SK-MEL-5 (cell line): ENCODE data around the gene XKR7. TPM values are rescaled to one million over a fixed set of nuclear protein-coding genes. Genes with fewer than 3 reads are reported as not detected.
"Not testable (repeated sequence)": the region's sequence is repeated elsewhere in the genome, so short reads cannot be mapped to it uniquely, and the experiment has no call there.

Experiments used
- DNase-seq: peaks from one replicate; pipeline ENCODE4 v3.0.0-alpha.2; 2016; ENCODE audit warnings: low read depth, low spot score
- in situ Hi-C: cut with HindIII; loops from 2 replicates; pipeline ENCODE4 v1.10.0; 2016; ENCODE audit warnings: low sequenced_read_pairs, high pct_unique_total_duplicates, low pct_unique_long_range_greater_than_20kb
- polyA plus RNA-seq, 2 experiments: library from polyadenylated mRNA; depleted of rRNA; stranded (reverse); fragments of >200 nt; gene quantifications; 2 replicates each; pipeline ENCODE4 v1.2.3, GENCODE V29; 2015
- total RNA-seq: library from RNA; depleted of rRNA; stranded (reverse); fragments of >200 nt; shearing (Covaris generic); gene quantifications from 2 replicates; pipeline ENCODE4 v1.2.3, GENCODE V29; 2014; rRNA removed

The XKR7 gene, protein sequence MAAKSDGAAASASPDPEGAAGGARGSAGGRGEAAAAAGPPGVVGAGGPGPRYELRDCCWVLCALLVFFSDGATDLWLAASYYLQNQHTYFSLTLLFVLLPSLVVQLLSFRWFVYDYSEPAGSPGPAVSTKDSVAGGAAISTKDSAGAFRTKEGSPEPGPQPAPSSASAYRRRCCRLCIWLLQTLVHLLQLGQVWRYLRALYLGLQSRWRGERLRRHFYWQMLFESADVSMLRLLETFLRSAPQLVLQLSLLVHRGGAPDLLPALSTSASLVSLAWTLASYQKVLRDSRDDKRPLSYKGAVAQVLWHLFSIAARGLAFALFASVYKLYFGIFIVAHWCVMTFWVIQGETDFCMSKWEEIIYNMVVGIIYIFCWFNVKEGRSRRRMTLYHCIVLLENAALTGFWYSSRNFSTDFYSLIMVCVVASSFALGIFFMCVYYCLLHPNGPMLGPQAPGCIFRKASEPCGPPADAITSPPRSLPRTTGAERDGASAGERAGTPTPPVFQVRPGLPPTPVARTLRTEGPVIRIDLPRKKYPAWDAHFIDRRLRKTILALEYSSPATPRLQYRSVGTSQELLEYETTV
- total RNA-seq = 0.03 and 0.11 TPM in 2 replicates
- polyA plus RNA-seq (2015; cell fraction: cytosol; rRNA removed) = not detected in 2 replicates
- polyA plus RNA-seq (2015; cell fraction: nucleus; rRNA removed) = not detected in 2 replicates

DNA sequence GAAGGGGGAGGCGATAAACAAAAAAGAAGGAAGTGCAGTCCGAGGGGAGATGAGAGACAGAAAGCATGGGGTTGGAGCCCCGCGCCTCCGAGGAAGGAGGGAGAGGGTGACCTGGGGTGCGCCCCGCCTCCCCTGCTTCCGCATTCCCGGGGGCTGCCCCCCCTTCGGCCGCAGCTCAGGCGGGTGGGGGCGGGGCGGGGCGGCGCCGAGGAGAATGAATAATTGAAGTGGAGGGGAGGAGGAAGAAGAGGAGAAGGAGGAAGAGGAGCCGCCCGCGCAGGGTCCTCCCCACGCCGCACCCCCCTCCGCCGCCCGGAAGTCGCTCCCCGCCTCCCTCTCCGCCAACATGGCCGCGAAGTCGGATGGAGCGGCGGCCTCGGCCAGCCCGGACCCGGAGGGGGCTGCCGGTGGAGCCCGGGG, at the start of gene XKR7:
XKR7 (plus strand) TSS at position 322 of the 420 bp plus-strand sequence; CDS start at position 347, 25 bp downstream.
- in situ Hi-C loops = no loop called here
- no peak for DNase-seq

DNA sequence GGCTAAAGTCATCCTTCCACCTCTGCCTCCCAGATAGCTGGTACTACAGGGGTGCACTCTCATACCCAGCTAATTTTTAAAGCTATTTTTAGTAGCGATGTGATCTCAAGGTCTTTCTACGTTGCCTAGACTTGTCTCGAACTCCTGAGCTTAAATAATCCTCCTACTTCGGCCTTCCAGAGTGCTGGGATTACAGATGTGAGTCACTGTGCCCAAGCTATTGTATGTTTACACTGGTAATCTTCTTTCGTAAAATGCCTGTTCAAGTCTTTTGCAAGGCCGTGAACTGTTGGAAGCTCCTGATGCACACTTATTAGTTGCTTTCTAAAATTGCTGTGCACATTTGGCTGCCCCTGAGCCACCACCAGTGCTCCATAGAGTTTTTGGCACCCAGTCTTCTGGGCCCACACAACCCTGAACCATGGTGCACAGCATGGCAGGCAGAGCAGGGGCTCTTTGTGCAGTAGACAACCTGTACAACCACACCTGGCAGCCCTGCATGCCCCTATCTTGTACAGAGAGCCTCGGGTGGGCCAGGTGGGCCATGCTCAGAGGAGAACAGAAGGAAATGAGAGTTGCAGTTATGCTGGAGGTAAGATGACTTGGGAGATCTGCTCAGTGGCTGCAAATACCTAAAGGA, 49.4 kb upstream of the XKR7 start:
- in situ Hi-C loops = no loop called here
- DNase-seq = no peak

DNA sequence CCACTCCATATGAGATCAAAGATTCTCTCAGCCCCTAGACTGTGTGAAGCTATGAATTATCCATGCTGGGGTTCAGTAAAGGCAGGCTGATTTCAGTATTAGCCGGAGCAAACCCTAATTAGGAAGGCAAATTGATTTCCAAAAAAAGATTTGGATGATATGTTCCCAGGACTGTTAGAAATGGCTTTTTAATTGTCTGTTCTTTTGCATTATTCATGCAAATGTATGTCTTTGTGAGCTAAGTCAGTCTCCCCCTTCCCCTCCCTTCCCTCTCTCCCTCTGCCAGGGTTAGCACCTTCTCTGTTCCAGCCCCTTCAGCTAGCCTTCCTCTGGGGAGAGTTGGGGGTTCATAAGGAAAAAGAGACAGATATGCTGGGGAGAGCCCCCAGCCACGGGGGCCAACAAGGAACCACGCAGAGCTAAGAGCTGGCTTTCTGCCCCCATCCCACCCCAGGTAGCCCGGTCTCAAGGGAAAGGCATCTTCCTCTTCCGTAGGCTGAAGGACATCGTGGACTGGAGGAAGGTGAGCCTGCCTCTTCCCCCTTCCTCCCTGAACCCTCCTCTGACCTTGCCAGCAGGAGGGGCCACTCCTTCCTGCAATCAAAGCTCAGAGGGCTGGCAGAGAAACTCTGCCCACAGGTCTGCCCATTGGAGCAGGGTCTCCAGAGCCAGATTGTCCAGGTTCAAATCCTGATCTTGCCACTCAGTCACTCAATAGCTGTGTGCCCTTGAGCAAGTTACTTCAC, 48.4 kb upstream of the XKR7 start:
- in situ Hi-C loops = no loop called here
- no peak for DNase-seq

DNA sequence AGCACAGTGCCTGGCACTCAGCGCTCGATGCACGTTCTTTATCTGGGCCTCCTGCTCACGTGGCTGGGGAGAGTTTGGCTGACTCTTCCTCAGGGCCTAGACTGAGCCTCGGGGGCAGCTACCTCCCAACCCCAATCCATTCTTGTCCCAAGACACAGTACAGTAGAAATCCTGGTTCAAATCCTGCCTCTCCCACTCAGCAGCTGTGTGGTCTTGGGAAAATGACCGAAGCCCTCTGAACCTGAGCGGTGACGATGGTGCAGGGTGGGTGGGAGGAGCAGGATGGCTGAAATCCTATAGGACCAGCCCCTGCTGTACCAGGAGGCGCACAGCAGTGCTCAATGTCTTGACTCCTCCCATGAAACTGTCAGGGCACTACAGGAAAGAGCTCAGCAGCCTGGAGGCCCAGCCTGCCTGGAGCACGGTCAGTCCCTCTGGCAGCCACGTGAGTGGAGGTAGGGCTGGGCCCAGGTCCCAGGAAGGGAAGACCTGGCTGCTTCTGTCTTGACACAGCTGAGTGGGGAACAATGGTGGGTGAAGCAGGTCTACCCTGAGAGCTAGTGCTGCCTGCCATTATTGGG, 47.6 kb upstream of the XKR7 start:
- DNase-seq = no peak
- in situ Hi-C loops = no loop called here

DNA sequence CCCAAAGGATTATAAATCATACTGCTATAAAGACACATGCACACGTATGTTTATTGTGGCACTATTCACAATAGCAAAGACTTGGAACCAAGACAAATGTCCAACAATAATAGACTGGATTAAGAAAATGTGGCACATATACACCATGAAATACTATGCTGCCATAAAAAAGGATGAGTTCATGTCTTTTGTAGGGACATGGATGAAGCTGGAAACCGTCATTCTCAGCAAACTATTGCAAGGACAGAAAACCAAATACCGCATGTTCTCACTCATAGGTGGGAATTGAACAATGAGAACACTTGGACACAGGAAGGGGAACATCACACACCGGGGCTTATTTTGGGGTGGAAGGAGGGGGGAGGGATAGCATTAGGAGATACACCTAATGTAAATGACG, 46.5 kb upstream of the XKR7 start:
- in situ Hi-C loops, DNase-seq: not testable (repeated sequence)

DNA sequence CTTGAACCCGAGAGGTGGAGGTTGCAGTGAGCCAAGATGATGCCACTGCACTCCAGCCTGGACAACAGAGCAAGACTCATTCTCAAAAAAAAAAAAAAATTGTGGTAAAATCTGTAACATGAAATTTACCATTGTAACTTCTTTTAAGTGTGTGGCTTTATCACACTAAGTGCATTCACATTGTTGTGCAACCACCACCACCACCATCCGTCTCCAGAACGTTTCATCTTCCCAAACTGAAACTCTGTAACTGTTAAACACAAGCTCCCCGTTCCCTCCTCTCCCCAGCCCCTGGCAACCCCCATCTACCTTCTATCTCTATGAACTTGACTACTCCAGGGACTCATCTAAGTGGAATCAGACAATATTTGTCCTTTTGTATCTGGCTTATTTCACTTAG, 45.8 kb upstream of the XKR7 start:
- in situ Hi-C loops = no loop called here
- no peak for DNase-seq

DNA sequence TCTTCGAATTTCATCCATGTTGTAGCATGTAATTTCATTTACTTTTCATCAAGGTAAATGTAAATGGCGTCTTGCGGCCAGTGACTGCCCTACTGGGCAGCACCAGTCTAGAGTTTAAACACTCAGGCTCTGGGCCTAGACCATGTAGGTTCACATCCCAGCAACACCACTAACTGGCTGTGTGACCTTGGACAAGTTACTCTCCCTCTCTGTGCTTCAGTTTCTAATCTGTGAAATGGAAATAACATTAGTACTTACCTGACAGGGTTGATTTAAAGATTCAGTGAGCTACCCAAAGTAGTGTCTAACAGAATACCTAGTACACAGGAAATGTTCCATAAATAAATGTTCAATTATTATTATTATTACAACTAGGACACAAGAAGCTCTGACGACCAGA, 45.4 kb upstream of the XKR7 start:
- DNase-seq = no peak
- in situ Hi-C loops = no loop called here

DNA sequence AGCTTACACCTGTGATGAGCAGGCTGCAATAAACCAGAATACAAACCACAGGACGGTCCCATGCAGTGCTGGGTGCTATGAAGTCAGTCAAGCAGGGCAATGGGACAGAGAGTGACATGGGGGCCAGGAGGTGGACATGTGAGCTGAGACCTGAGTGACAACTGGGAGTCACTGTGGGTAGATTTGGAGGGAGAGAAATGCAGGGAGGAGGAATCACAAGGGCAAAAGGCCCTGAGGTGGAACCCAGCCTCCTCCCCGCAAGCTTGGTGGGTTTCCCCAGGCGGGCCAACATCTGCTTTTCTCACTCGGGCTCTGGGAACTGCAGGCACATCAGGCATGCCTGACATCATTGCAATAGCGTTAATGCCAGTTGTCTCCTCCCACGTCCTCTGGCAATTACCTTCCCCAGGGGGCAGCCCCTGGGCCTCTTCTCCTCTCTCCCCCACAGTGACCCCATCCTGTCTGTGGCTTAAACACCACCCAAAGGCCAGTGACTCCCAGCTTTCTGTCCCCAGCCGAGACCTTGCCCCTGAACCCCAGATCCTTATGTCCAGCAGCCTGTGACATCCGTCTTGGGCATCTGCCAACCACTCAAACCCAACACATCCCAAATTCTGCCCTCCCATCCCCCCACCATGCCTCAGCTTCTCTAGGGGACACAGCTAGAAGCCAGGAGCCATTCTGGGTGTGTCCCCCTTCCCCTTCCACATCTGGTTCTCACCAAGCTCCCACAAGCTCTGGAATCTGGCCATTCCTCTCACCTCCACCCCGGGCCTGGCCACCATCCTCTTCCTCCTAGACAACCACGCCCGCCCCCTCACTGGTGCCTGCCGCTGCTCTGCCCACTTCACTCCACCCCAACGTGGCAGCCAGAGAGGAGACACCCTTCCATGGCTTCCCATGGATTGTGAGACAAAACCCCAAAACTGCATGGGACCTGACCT, 44.3 kb upstream of the XKR7 start:
- DNase-seq = no peak
- in situ Hi-C loops = no loop called here

DNA sequence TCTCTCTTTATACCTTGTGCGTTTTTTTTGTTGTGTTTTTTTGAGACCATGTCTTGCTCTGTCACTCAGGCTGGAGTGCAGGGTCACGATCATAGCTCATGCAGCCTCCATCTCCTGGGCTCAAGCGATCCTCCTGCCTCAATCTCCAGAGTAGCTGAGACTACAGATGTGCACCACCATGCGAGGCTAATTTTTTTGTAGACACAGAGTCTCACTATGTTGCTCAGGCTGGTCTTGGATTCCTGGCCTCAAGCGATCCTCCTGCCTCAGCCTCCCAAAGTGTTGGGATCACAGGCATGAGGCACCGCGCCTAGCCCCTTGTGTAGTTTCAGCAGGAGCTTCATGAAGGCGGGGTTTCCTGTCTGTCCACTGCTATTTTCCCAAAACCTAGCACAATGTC, 43.4 kb upstream of the XKR7 start:
- in situ Hi-C loops = no loop called here
- no peak for DNase-seq

DNA sequence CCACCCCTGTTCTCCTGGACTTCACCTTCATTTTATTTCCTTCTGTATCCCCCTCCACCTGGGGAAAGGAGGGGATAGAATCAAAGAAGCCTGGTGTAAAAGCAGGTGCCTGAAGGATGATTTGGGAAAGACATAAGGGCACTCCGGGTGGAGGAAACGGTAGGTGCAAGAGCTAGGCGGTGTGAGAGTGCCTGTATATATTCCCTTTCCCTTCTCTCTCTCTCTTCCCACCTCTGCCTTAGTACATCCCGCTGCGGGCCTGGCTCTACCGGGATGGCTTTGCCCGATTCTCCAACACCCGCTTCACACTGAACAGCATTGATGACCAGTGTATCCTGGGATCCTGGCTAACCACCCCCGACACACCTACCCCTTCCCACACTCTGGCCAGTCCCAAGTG, 42.3 kb upstream of the XKR7 start:
- in situ Hi-C loops = no loop called here
- no peak for DNase-seq

DNA sequence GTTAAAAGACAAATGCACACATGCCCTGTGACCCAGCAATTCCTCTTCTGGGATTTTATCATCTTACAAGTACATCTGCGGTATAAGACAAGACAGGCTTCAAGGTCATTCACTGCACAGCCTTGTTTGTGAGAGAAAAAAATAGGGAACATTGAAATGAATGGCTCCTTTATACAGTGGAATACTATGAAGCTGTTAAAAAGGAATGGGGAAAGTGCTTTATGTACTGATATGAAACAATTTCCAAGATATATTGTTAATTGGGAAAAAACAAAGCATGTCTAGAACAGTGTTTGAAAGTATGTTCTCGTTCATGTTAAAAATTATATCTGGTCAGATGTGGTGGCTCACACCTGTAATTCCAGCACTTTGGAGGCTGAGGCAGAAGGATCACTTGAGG, 41.5 kb upstream of the XKR7 start:
- no peak for DNase-seq
- in situ Hi-C loops = no loop called here

DNA sequence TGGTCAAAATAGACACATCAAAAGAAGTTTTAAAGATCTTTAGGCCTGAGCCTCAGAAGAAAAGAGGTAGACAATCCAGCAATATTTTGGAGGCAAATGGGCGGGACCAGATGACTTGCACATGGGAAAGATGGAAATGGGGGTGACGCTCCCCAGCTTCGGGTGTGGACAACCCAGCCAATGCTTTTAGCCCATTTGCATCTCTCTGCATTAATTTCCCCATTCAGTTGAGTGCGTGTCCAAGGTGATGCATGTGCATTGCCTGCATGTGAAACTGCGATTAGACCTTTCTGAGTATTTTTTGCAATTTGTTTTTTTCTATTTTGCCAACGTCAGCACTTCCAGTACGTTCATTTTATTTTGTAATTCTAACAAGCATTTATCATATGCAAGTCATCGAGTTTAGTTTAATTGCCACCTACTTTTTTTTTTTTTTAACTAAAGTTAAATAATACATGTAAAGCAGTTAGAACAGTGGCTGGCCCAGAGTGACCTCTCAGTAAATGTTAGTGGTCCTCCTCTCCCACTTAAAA, 40.3 kb upstream of the XKR7 start:
- in situ Hi-C loops = no loop called here
- DNase-seq = no peak

DNA sequence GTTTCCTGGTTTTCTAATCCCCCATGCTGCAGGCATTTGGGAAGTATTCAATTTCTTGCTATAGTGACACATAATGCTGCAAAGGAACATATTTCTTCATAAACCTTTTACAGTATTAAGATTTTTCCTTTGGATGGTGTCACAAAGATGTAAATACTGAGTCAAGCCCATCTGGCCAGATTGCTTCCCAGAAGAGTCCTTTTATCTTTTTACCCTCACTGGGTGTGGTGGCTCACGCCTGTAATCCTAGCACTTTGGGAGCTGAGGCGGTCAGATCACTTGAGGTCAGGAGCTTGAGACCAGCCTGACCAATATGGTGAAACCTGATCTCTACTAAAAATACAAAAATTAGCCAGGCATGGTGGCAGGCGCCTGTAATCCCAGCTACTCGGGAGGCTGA, 38.3 kb upstream of the XKR7 start:
- in situ Hi-C loops, DNase-seq: not testable (repeated sequence)

DNA sequence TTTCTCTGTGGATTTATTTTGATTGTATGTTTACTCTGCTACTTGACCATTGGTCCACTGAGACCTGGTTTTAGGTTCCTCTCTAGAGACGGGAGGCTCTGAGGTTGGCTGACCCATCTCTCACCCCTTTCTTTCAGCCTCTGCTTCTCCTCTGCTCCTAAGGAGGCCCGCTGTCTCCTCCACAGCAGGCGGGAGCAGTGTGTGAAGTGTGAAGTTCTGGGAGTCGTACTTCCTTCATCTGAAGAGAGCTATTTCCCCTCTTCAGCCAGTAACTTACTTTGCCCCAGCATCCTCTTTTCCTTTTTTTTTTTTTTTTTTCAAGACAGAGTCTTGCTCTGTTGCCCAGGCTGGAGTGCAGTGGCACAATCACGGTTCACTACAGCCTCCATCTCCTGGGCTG, 37.2 kb upstream of the XKR7 start:
- in situ Hi-C loops = no loop called here
- DNase-seq = no peak

DNA sequence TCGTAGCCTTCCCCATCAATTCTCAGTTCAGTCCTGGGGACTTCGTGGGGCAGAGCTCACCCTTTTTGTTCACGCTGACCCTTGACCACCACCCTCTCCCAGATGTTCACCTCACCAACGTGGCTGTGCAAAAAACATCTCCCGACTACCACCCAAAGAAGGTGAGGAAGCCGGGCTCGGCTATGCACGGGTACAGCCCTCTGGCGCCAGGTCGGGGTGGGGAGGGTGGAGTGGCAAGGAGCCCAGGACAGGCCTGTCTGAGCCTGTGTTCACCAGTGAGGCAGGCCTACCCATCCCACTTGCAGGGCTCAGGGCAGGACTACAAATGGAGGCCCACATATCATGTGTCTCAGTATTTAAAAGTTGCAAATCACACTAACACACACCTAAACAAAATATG, 34.3 kb upstream of the XKR7 start:
- DNase-seq = no peak
- in situ Hi-C loops = no loop called here

DNA sequence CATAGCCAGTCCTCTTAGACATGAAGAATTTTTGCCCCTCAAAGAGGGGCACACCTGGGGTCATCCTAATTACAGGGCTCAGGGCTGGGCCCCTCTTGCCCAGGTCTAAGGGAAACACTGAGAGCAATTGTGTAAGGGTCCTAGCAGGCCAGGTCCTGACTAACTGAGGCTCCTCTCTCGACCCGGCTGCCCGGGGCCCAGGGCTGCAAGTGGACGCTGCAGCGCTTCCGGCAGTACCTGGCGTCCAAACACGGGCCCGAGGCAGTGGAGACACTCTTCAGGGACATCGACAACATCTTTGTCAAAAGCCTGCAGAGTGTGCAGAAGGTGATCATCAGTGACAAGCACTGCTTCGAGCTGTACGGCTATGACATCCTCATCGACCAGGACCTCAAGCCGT, 33.5 kb upstream of the XKR7 start:
- in situ Hi-C loops = no loop called here
- DNase-seq = no peak
